Vagina (tissue), 2 donors: ENCODE results near the gene CHCHD6. TPM values are rescaled to one million over a fixed set of nuclear protein-coding genes. Genes with fewer than 3 reads are reported as not detected.

Experiments used
- DNase-seq, 2 donors: peaks; one replicate each; pipeline ENCODE4 v3.0.0-alpha.2; 2017; ENCODE audit errors: extremely low spot score in 2 of 2
- H3K27ac ChIP-seq: fragments of 200-600 bp; sonication (generic); one replicate; pipeline ENCODE4 v1.5.1; 2019
- H3K27me3 ChIP-seq: fragments of 200-600 bp; sonication (generic); one replicate; pipeline ENCODE4 v1.5.1; 2019
- H3K36me3 ChIP-seq, 2 donors: fragments of 200-600 bp; sonication (generic); one replicate each; pipeline ENCODE4 v1.5.1; 2017 to 2019
- H3K4me1 ChIP-seq: fragments of 200-600 bp; sonication (generic); one replicate; pipeline ENCODE4 v1.5.1; 2019
- H3K4me3 ChIP-seq, 2 donors: fragments of 200-600 bp; sonication (generic); 1 replicate in 1 of 2; 2 replicates in 1 of 2; pipeline ENCODE4 v1.5.1; 2016 to 2019
- H3K9me3 ChIP-seq: fragments of 200-600 bp; sonication (generic); one replicate; pipeline ENCODE4 v1.5.1; 2019
- POLR2A ChIP-seq, 2 donors: fragments of 450-650 bp; IDR thresholded peaks; one replicate each; pipeline ENCODE4 v1.6.1; 2017; ENCODE audit warnings: antibody characterized with exemption in 2 of 2, mild to moderate bottlenecking in 2 of 2, moderate library complexity in 2 of 2
- POLR2AphosphoS5 ChIP-seq, 2 donors: sonication (generic); formaldehyde crosslinking; IDR thresholded peaks; one replicate each; pipeline ENCODE4 v1.9.0; 2017; ENCODE audit warnings: antibody characterized with exemption in 2 of 2, mild to moderate bottlenecking in 2 of 2, low read depth in 1 of 2; ENCODE audit not compliant: insufficient read depth in 1 of 2
- intact Hi-C: fragments of 100-400 bp; cut with DNase I; formaldehyde crosslinking; loops from one replicate; pipeline ENCODE4 v1.15.1; 2023
- total RNA-seq: library from RNA; depleted of rRNA; stranded (reverse); fragments of >200 nt; gene quantifications from one replicate; pipeline ENCODE4 v1.2.3, GENCODE V29; 2016
- TF ChIP-seq, protein P1 (sequence below), 3 experiments: fragments of 450-650 bp in 2 of 3; fragments of 200-600 bp in 1 of 3; sonication (generic) in 1 of 3; IDR thresholded peaks; one replicate each; pipeline ENCODE4 v1.5.1; 2017 to 2019; ENCODE audit warnings: antibody characterized with exemption in 3 of 3, mild to moderate bottlenecking in 2 of 3, moderate library complexity in 2 of 3

CHCHD6 gene
- total RNA-seq, 1 donor from 2014 or later = 12.8 TPM

DNA sequence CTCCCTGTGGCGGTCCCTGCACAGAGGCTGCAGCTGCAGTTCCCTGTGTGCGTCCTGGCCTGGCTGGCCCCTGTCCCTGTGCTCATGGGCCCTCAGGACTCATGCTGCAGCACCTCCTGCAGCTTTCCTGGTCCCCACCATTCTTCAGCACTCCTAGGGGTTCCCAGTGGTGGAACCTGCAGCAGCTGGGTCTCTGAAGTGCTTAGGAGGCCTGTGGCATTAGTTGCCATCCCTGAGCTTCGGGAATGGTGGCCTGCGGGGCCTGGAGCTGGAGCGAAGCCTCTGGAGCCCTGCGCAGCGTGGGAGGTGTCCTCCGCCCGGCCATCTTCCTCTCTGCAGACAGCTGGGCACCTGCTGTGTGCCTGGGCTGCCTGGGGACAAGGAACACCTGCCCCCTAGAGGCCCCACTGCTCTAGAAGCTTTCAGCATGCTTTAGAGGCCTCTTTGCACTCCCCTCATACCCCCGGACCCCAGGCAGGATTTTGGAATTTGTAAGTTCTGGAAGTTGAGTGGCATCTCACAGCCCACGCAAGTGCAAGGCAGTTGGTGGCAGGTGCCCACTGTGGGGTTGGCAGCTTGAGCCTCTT lies 292.0 kb downstream of the CHCHD6 start:
- H3K27ac ChIP-seq = no peak overlapping the region
- H3K4me3 ChIP-seq = no peak overlapping the region
- TF ChIP-seq POLR2A (IDR thresholded peaks at IDR 0.05) (no peak), POLR2AphosphoS5 (IDR thresholded peaks at IDR 0.05; ENCODE audit: insufficient read depth in 1 of 2, low read depth in 1 of 2) (no peak)
- TF ChIP-seq, protein P1, sequence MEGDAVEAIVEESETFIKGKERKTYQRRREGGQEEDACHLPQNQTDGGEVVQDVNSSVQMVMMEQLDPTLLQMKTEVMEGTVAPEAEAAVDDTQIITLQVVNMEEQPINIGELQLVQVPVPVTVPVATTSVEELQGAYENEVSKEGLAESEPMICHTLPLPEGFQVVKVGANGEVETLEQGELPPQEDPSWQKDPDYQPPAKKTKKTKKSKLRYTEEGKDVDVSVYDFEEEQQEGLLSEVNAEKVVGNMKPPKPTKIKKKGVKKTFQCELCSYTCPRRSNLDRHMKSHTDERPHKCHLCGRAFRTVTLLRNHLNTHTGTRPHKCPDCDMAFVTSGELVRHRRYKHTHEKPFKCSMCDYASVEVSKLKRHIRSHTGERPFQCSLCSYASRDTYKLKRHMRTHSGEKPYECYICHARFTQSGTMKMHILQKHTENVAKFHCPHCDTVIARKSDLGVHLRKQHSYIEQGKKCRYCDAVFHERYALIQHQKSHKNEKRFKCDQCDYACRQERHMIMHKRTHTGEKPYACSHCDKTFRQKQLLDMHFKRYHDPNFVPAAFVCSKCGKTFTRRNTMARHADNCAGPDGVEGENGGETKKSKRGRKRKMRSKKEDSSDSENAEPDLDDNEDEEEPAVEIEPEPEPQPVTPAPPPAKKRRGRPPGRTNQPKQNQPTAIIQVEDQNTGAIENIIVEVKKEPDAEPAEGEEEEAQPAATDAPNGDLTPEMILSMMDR (IDR thresholded peaks at IDR 0.05) = no peak
- intact Hi-C loops = no loop called here
- H3K4me1 ChIP-seq = peaks cover 74% of the 10 kb centered on the region
- no peak for DNase-seq
- no peaks in the 10 kb centered on the region for H3K36me3 ChIP-seq
- H3K9me3 ChIP-seq = no peaks in the 10 kb centered on the region
- H3K27me3 ChIP-seq = no peaks in the 10 kb centered on the region

DNA sequence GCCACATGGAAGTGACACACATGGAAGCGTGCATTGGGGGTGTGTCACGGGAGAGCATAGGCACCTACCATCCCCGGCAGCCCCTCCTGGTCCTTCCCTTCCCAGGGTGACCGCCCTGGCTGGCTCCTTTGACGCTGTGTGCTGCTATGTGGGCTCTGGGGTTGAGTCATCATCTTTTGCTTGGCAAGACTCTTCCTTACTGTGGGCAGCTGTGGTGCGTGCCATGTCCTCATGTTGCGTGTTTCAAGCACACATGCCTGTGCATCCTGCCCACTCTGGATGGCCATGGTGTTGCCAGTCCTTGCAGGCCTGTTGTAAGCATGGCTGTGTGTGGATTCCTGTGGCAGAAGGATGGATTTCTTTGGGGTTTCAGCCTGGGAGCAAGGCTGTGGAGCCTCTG lies 292.9 kb downstream of the CHCHD6 start:
- no peaks in the 10 kb centered on the region for H3K27me3 ChIP-seq
- no peak overlapping the region for H3K27ac ChIP-seq
- TF ChIP-seq, protein P1 (IDR thresholded peaks at IDR 0.05) = no peak
- TF ChIP-seq POLR2AphosphoS5 (IDR thresholded peaks at IDR 0.05; ENCODE audit: insufficient read depth in 1 of 2, low read depth in 1 of 2) (no peak), POLR2A (IDR thresholded peaks at IDR 0.05) (no peak)
- intact Hi-C loops = no loop called here
- no peaks in the 10 kb centered on the region for H3K36me3 ChIP-seq
- no peak for DNase-seq
- H3K9me3 ChIP-seq = no peaks in the 10 kb centered on the region
- peaks cover 74% of the 10 kb centered on the region for H3K4me1 ChIP-seq
- no peak overlapping the region for H3K4me3 ChIP-seq

DNA sequence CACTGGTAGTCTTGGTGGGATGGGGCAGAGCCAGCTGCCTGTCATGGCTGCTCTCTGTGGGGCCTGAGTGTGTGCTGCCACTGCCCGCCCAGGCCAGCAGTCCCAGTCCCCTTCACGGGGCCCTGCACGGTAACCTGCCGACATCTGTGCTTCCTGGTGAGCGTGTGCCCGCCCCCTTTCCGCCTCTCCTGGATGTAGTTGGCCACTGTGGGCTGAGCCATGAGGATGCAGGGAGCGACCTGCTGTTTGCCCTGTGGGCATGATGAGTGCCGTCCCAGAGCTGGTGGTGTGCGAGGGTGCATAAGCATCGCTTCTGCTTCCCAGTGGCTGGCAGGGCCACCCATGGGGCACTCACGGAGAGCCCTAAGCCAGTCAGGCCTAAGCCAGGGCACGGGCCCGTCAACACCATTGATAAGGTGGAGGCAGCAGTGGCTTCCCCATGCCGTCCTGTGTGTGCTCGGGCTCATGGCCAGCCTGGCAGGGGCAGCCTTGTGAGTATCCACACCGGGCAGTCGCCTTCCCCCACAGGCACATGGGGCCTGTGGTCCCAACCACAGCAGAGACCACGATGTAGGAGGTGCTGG lies 293.5 kb downstream of the CHCHD6 start:
- no peaks in the 10 kb centered on the region for H3K36me3 ChIP-seq
- H3K27me3 ChIP-seq = no peaks in the 10 kb centered on the region
- no peak overlapping the region for H3K27ac ChIP-seq
- H3K9me3 ChIP-seq = no peaks in the 10 kb centered on the region
- intact Hi-C loops = no loop called here
- TF ChIP-seq, protein P1 (IDR thresholded peaks at IDR 0.05) = no peak
- TF ChIP-seq POLR2AphosphoS5 (IDR thresholded peaks at IDR 0.05; ENCODE audit: insufficient read depth in 1 of 2, low read depth in 1 of 2) (no peak), POLR2A (IDR thresholded peaks at IDR 0.05) (no peak)
- H3K4me3 ChIP-seq = no peak overlapping the region
- DNase-seq = no peak
- peaks cover 71% of the 10 kb centered on the region for H3K4me1 ChIP-seq

DNA sequence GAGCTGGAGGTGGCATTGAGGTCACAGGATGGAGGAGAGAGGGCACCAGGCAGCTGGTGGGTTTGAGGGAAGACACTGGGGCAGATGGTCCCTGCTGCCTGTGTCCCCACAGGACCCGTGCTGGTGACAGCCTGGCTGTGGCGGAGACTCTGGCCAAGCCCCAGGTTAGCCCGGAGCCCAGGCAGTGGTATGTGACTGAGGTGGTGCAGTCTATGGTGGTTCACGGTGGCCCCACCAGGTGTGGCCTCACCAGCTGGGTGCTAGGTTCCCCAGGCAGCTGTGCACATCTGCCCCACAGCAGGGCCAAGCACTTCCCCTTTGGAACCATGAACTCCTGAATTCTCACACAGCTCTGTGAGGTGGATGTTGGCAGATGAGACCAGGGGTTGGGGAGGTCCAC lies 294.3 kb downstream of the CHCHD6 start:
- no peaks in the 10 kb centered on the region for H3K36me3 ChIP-seq
- H3K4me1 ChIP-seq = peaks cover 71% of the 10 kb centered on the region
- H3K27ac ChIP-seq = no peak overlapping the region
- no peak overlapping the region for H3K4me3 ChIP-seq
- no peaks in the 10 kb centered on the region for H3K9me3 ChIP-seq
- TF ChIP-seq POLR2A (IDR thresholded peaks at IDR 0.05) (no peak), POLR2AphosphoS5 (IDR thresholded peaks at IDR 0.05; ENCODE audit: insufficient read depth in 1 of 2, low read depth in 1 of 2) (no peak)
- TF ChIP-seq, protein P1 (IDR thresholded peaks at IDR 0.05) = no peak
- no peak for DNase-seq
- H3K27me3 ChIP-seq = no peaks in the 10 kb centered on the region
- intact Hi-C loops = no loop called here

DNA sequence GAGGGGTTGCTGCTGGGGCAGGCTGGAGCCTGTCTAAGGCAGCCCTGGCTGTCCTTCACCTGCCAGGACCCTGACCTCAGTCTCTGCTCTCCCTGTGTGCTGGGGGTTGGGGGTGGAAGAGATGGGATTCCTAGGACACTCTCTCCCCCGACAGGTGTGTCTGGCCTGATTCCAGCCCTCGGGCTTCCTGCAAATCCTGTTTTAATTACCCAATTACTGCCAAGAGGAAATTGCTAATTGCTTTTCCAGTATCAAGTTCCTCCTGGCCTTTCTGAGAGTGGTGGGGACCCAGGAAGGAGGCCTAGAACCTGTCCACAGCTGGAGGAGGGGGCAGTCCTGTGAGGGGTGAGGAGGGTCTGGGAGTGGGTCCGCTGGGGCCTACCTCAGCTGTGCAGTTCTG lies 294.7 kb downstream of the CHCHD6 start:
- H3K4me1 ChIP-seq = peaks cover 71% of the 10 kb centered on the region
- DNase-seq = no peak
- no peak for TF ChIP-seq POLR2AphosphoS5 (IDR thresholded peaks at IDR 0.05; ENCODE audit: insufficient read depth in 1 of 2, low read depth in 1 of 2)
- TF ChIP-seq, protein P1 (IDR thresholded peaks at IDR 0.05) = no peak
- no peak for TF ChIP-seq POLR2A (IDR thresholded peaks at IDR 0.05)
- no peak overlapping the region for H3K4me3 ChIP-seq
- no peaks in the 10 kb centered on the region for H3K9me3 ChIP-seq
- no peaks in the 10 kb centered on the region for H3K27me3 ChIP-seq
- no peak overlapping the region for H3K27ac ChIP-seq
- H3K36me3 ChIP-seq = no peaks in the 10 kb centered on the region
- intact Hi-C loops = no loop called here
